ENCODE results near the gene EGF. TPM values are rescaled to one million over a fixed set of nuclear protein-coding genes. Genes with fewer than 3 reads are reported as not detected.

Gene EGF
- total RNA-seq (2022) = 0.25 and 0.37 TPM in 2 replicates
- Bru-seq, nascent RNA = percentile 23 among the genes with signal in this experiment
- percentile 31 among the genes with signal in this experiment for BruChase-seq, experiment 1, labeled RNA remaining after a 2-hour chase
- percentile 23 among the genes with signal in this experiment for BruChase-seq, experiment 2, labeled RNA remaining after a 6-hour chase
- long read RNA-seq = 0 reads

DNA sequence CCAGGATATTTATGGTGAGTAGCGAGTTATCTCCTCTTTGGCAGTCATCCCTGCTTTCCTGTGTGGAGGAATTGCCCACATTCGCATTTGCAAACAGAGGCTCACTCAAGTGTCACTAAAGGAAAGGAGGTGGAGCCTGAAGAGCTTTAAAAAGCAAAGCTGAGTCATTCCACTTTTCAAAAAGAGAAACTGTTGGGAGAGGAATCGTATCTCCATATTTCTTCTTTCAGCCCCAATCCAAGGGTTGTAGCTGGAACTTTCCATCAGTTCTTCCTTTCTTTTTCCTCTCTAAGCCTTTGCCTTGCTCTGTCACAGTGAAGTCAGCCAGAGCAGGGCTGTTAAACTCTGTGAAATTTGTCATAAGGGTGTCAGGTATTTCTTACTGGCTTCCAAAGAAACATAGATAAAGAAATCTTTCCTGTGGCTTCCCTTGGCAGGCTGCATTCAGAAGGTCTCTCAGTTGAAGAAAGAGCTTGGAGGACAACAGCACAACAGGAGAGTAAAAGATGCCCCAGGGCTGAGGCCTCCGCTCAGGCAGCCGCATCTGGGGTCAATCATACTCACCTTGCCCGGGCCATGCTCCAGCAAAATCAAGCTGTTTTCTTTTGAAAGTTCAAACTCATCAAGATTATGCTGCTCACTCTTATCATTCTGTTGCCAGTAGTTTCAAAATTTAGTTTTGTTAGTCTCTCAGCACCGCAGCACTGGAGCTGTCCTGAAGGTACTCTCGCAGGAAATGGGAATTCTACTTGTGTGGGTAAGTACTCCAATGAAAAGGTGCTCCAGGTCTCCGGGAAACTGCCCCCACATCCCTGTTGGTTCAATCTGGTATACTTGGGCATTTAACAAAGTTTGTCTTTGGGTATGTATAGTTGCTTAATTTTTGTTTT is at the start of gene EGF:
Gene EGF (plus strand): TSS at position 178 of the 890 bp plus-strand sequence. CDS start 453 bp downstream, at position 631.
- POLR2A ChIA-PET = no interaction called here
- H3K36me3 Mint-ChIP-seq (ENCODE audit: insufficient read depth, unreplicated experiment) = no peaks in the 10 kb centered on the region
- CTCF ChIA-PET = no interaction called here
- H3K4me3 ChIP-seq (ENCODE audit: low read depth, low read length) = no peak within 1 kb of the TSS
- H3K27me3 ChIP-seq (replicated peaks; ENCODE audit: control insufficient read depth, insufficient read depth, low read length) = no peaks in the 10 kb centered on the region
- H3K36me3 ChIP-seq (ENCODE audit: control insufficient read depth, insufficient read depth, low read length) = no peaks in the 10 kb centered on the region
- no TSS peak for BruUV-seq (replicated peaks)
- H3K4me1 ChIP-seq = peaks cover 6% of the 10 kb centered on the region; the same call in 1 of the 2 replicates
- H3K9me3 ChIP-seq = no peaks in the 10 kb centered on the region
- H3K9me3 Mint-ChIP-seq (ENCODE audit: unreplicated experiment) = no peaks in the 10 kb centered on the region
- no peak within 1 kb of the TSS for H3K4me3 Mint-ChIP-seq (ENCODE audit: unreplicated experiment)
- peaks cover 8% of the 10 kb centered on the region for H3K4me1 Mint-ChIP-seq (ENCODE audit: low read depth, unreplicated experiment)
- peak within 1 kb of the TSS; percentile 29 for H3K27ac Mint-ChIP-seq (ENCODE audit: unreplicated experiment)
- no peaks in the 10 kb centered on the region for H3K27me3 Mint-ChIP-seq (ENCODE audit: insufficient read depth, unreplicated experiment)
- no peak for TF ChIP-seq CTCF (IDR thresholded peaks at IDR 0.05; ENCODE audit: insufficient read depth in 1 of 2, low read depth in 1 of 2, low read length in 1 of 2, severe bottlenecking in 1 of 2, unreplicated experiment in 1 of 2)
- intact Hi-C loops (cut with micrococcal nuclease; ENCODE audit: unreplicated experiment) = no loop called here
- no peak for DNase-seq

GRCh38 chr4:109864134-109864533 is 48.5 kb upstream of the EGF start:
- ChIA-PET CTCF (no interaction called here), POLR2A (no interaction called here)
- Mint-ChIP-seq H3K4me3 (ENCODE audit: unreplicated experiment) (no peak overlapping the region), H3K4me1 (ENCODE audit: low read depth, unreplicated experiment) (no peaks in the 10 kb centered on the region), H3K27ac (ENCODE audit: unreplicated experiment) (no peak overlapping the region), H3K9me3 (ENCODE audit: unreplicated experiment) (no peaks in the 10 kb centered on the region), H3K27me3 (ENCODE audit: insufficient read depth, unreplicated experiment) (no peaks in the 10 kb centered on the region), H3K36me3 (ENCODE audit: insufficient read depth, unreplicated experiment) (no peaks in the 10 kb centered on the region)
- Histone ChIP-seq H3K27me3 (replicated peaks; ENCODE audit: control insufficient read depth, insufficient read depth, low read length) (no peaks in the 10 kb centered on the region), H3K9me3 (peaks cover 3% of the 10 kb centered on the region; the same call in 1 of the 2 replicates), H3K36me3 (ENCODE audit: control insufficient read depth, insufficient read depth, low read length) (no peaks in the 10 kb centered on the region), H3K4me1 (no peaks in the 10 kb centered on the region), H3K4me3 (ENCODE audit: low read depth, low read length) (no peak overlapping the region)
- no TSS peak for BruUV-seq (replicated peaks)
- no peak for TF ChIP-seq CTCF (IDR thresholded peaks at IDR 0.05; ENCODE audit: insufficient read depth in 1 of 2, low read depth in 1 of 2, low read length in 1 of 2, severe bottlenecking in 1 of 2, unreplicated experiment in 1 of 2)
- intact Hi-C loops (cut with micrococcal nuclease; ENCODE audit: unreplicated experiment) = no loop called here
- DNase-seq = no peak

DNA sequence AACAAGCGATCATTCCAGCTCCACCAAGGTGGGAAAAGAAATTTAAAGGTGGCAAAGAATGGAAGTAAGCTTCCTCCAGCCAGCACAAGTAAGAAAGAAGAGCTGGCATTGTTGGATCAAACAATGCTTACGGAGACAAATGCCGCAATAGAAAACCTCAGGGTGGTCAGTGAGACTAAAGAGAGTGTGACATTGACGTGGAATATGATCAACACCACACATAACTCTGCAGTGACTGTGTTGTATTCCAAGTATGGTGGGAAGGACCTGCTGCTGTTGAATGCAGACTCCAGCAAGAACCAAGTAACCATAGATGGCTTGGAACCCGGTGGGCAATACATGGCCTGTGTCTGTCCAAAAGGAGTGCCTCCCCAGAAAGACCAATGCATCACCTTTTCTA is 42.6 kb upstream of the EGF start:
- no peaks in the 10 kb centered on the region for H3K4me1 Mint-ChIP-seq (ENCODE audit: low read depth, unreplicated experiment)
- intact Hi-C loops (cut with micrococcal nuclease; ENCODE audit: unreplicated experiment) = no loop called here
- ChIA-PET POLR2A (no interaction called here), CTCF (no interaction called here)
- H3K36me3 Mint-ChIP-seq (ENCODE audit: insufficient read depth, unreplicated experiment) = no peaks in the 10 kb centered on the region
- no peak overlapping the region for H3K27ac Mint-ChIP-seq (ENCODE audit: unreplicated experiment)
- BruUV-seq (replicated peaks) = no TSS peak
- no peaks in the 10 kb centered on the region for H3K9me3 Mint-ChIP-seq (ENCODE audit: unreplicated experiment)
- TF ChIP-seq CTCF (IDR thresholded peaks at IDR 0.05; ENCODE audit: insufficient read depth in 1 of 2, low read depth in 1 of 2, low read length in 1 of 2, severe bottlenecking in 1 of 2, unreplicated experiment in 1 of 2) = no peak
- H3K4me3 ChIP-seq (ENCODE audit: low read depth, low read length) = no peak overlapping the region
- no peaks in the 10 kb centered on the region for H3K4me1 ChIP-seq
- no peak overlapping the region for H3K4me3 Mint-ChIP-seq (ENCODE audit: unreplicated experiment)
- no peak for DNase-seq
- no peaks in the 10 kb centered on the region for H3K9me3 ChIP-seq
- no peaks in the 10 kb centered on the region for H3K27me3 Mint-ChIP-seq (ENCODE audit: insufficient read depth, unreplicated experiment)
- H3K27me3 ChIP-seq (replicated peaks; ENCODE audit: control insufficient read depth, insufficient read depth, low read length) = no peaks in the 10 kb centered on the region
- no peaks in the 10 kb centered on the region for H3K36me3 ChIP-seq (ENCODE audit: control insufficient read depth, insufficient read depth, low read length)
